ENCODE data around the gene C10orf67. TPM values are rescaled to one million over a fixed set of nuclear protein-coding genes. Genes with fewer than 3 reads are reported as not detected.
"Not testable (repeated sequence)": the region's sequence is repeated elsewhere in the genome, so short reads cannot be mapped to it uniquely, and the experiment has no call there.

Gene C10orf67
- total RNA-seq, 4 donors from 2014 or later, result 0.09 TPM; not detected in 3

GRCh38 chr10:23368816-23369640 lies 24.4 kb upstream of the C10orf67 start:
- ATAC-seq, result no peak
- TF ChIP-seq, protein P1, sequence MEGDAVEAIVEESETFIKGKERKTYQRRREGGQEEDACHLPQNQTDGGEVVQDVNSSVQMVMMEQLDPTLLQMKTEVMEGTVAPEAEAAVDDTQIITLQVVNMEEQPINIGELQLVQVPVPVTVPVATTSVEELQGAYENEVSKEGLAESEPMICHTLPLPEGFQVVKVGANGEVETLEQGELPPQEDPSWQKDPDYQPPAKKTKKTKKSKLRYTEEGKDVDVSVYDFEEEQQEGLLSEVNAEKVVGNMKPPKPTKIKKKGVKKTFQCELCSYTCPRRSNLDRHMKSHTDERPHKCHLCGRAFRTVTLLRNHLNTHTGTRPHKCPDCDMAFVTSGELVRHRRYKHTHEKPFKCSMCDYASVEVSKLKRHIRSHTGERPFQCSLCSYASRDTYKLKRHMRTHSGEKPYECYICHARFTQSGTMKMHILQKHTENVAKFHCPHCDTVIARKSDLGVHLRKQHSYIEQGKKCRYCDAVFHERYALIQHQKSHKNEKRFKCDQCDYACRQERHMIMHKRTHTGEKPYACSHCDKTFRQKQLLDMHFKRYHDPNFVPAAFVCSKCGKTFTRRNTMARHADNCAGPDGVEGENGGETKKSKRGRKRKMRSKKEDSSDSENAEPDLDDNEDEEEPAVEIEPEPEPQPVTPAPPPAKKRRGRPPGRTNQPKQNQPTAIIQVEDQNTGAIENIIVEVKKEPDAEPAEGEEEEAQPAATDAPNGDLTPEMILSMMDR (IDR thresholded peaks at IDR 0.05 in 4 of 5, conservative IDR thresholded peaks at IDR 0.05 in 1 of 5), result no peak
- no peak for TF ChIP-seq POLR2A (IDR thresholded peaks at IDR 0.05)
- Histone ChIP-seq H3K4me3 (no peak overlapping the region), H3K27me3 (no peaks in the 10 kb centered on the region), H3K4me1 (peaks cover 7 to 12% of the 10 kb centered on the region in 2 donors), H3K27ac (no peak overlapping the region), H3K36me3 (no peaks in the 10 kb centered on the region), H3K9me3 (no peaks in the 10 kb centered on the region)
- intact Hi-C loops (cut with DNase I; ENCODE audit: low total_unique reads) (no loop called here), in situ Hi-C loops (cut with MboI; ENCODE audit: low sequenced_read_pairs in 4 of 4) (no loop called here)
- no peak for DNase-seq

DNA sequence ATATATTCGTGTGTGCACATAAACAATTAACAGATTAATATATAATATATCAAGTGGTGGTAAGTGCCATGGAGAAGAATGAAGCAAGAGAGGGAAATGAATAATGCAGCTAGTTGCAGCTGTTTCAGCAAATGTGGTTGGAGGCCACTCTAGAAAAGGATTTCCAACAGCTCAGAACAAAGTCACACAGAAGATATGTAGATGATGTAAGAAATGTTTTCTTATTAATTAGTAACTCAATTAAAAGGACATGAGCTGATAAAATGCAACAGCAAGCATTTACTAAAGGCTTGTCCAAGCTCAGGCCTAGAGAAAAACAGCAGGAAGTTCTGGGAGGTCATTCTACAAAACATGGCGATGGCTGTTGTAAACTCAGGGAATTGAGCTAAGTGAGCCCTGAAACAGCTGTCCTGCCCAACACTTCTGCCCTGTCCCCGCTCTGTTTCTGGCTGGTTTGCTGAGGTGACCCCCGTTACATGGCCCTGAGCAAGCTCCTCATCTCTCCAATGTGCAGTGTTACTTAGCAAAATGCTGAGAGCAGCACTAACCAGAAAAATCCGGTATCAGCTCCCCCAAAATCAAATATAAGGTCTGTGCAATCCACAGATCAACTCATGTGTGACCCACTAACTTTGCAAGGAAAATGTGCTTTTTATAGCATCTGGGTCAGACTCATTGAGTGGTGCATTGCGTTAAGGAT lies 23.4 kb upstream of the C10orf67 start:
- peaks cover 7 to 12% of the 10 kb centered on the region in 2 donors for H3K4me1 ChIP-seq
- intact Hi-C loops (cut with DNase I; ENCODE audit: low total_unique reads), result no loop called here
- H3K4me3 ChIP-seq, result no peak overlapping the region
- no peak for ATAC-seq
- H3K36me3 ChIP-seq, result no peaks in the 10 kb centered on the region
- no peak overlapping the region for H3K27ac ChIP-seq
- no peaks in the 10 kb centered on the region for H3K9me3 ChIP-seq
- TF ChIP-seq, protein P1 (IDR thresholded peaks at IDR 0.05 in 4 of 5, conservative IDR thresholded peaks at IDR 0.05 in 1 of 5), result no peak
- TF ChIP-seq POLR2A (IDR thresholded peaks at IDR 0.05), result no peak
- in situ Hi-C loops (cut with MboI; ENCODE audit: low sequenced_read_pairs in 4 of 4), result no loop called here
- DNase-seq, result no peak
- no peaks in the 10 kb centered on the region for H3K27me3 ChIP-seq

DNA sequence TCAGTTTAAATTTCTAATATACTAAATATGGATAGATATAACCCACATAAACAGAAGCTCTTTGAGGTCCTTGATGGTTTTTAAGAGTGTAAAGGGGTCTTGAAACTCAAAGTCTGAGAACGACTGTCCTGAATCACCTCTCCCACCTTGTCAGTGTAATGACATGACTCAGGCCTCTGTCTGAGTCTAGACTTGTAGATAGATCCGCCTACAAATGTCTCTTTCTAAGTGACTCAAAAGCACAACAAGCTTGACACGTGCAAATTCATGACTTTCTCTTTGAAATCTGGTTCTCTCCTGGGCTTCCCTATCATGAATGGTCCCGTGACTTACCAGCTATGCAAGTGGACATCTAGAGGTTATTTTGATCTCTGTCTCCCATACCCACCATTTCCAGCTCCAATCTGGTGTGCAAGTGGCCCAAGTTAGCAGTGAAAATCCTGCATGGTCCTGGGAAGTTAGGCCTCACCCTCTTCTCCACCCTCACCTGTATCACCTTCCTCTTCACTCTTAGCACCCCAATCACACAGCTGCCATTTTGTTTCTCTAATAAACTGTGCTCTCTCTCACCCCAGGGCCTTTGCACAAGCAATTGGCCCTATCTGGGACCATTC lies 20.9 kb upstream of the C10orf67 start:
- in situ Hi-C loops (cut with MboI; ENCODE audit: low sequenced_read_pairs in 4 of 4); ATAC-seq; H3K27ac ChIP-seq; H3K4me3 ChIP-seq; DNase-seq; H3K9me3 ChIP-seq; intact Hi-C loops (cut with DNase I; ENCODE audit: low total_unique reads); H3K36me3 ChIP-seq; H3K27me3 ChIP-seq: not testable (repeated sequence)
- H3K4me1 ChIP-seq, result peaks cover 7 to 12% of the 10 kb centered on the region in 2 donors

DNA sequence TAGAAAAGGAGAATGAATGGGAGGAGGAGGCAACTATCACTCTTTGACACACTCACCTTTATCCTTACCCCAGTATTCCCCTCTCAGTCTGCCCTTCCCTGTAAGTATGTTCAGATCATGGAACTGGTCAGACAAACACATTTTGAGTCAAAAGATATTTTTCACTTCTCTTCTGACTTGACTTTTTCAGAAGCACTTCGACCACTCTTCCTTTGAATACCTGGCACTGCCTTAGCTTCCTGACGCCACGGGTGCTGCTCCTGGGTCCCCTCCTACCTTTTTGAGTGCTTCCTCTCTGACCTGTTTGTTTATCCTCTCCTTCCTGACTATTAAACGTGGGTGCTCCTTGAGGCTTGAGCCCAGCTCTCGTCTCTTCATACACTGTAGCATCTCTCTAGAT lies 19.8 kb upstream of the C10orf67 start:
- intact Hi-C loops (cut with DNase I; ENCODE audit: low total_unique reads) (no loop called here), in situ Hi-C loops (cut with MboI; ENCODE audit: low sequenced_read_pairs in 4 of 4) (no loop called here)
- ATAC-seq, result no peak

More for the DNA sequence above, 19.8 kb upstream of the C10orf67 start:
- H3K9me3 ChIP-seq, result no peaks in the 10 kb centered on the region
- H3K27ac ChIP-seq, result no peak overlapping the region
- H3K4me3 ChIP-seq, result no peak overlapping the region
- DNase-seq, result no peak
- H3K36me3 ChIP-seq, result no peaks in the 10 kb centered on the region
- H3K27me3 ChIP-seq, result no peaks in the 10 kb centered on the region
- TF ChIP-seq, protein P1 (IDR thresholded peaks at IDR 0.05 in 4 of 5, conservative IDR thresholded peaks at IDR 0.05 in 1 of 5), result no peak
- TF ChIP-seq POLR2A (IDR thresholded peaks at IDR 0.05), result no peak
- H3K4me1 ChIP-seq, result peaks cover 0 to 4% of the 10 kb centered on the region in 2 donors
